ENCODE results near the gene NPM3.

Gene NPM3

GRCh38 chr10:101758858-101759257 is 24.4 kb downstream of the NPM3 start:
- Histone ChIP-seq H4K20me1 (ENCODE audit: insufficient read depth, low read length) (no peaks in the 10 kb centered on the region), H3K4me2 (ENCODE audit: low read length) (no peak overlapping the region), H3K4me3 (ENCODE audit: low read length) (no peak overlapping the region), H3K79me2 (ENCODE audit: low read length) (no peaks in the 10 kb centered on the region), H3K4me1 (ENCODE audit: low read length) (peaks cover 4% of the 10 kb centered on the region; the same call in 1 of the 2 replicates), H3K27ac (ENCODE audit: low read length) (no peak overlapping the region), H3K9me3 (ENCODE audit: insufficient read depth, low read length) (no peaks in the 10 kb centered on the region), H3K27me3 (ENCODE audit: low read depth, low read length) (no peaks in the 10 kb centered on the region), H3K9ac (ENCODE audit: low read length) (no peak overlapping the region), H3K36me3 (replicated peaks; ENCODE audit: low read depth, low read length) (no peaks in the 10 kb centered on the region), H2AFZ (ENCODE audit: low read depth, low read length) (no peak overlapping the region)
- TF ChIP-seq CTCF (IDR thresholded peaks at IDR 0.05; ENCODE audit: low read depth, low read length) (no peak), EZH2phosphoT487 (IDR thresholded peaks at IDR 0.05; ENCODE audit: low read depth) (no peak)

- Histone ChIP-seq H3K27ac (ENCODE audit: low read length) (no peak overlapping the region), H3K9me3 (ENCODE audit: insufficient read depth, low read length) (no peaks in the 10 kb centered on the region), H3K36me3 (replicated peaks; ENCODE audit: low read depth, low read length) (no peaks in the 10 kb centered on the region), H3K4me1 (ENCODE audit: low read length) (peaks cover 4% of the 10 kb centered on the region; the same call in 1 of the 2 replicates), H3K4me3 (ENCODE audit: low read length) (no peak overlapping the region), H3K79me2 (ENCODE audit: low read length) (no peaks in the 10 kb centered on the region), H3K27me3 (ENCODE audit: low read depth, low read length) (no peaks in the 10 kb centered on the region), H4K20me1 (ENCODE audit: insufficient read depth, low read length) (no peaks in the 10 kb centered on the region), H3K9ac (ENCODE audit: low read length) (no peak overlapping the region), H2AFZ (ENCODE audit: low read depth, low read length) (no peak overlapping the region), H3K4me2 (ENCODE audit: low read length) (no peak overlapping the region)
- TF ChIP-seq CTCF (IDR thresholded peaks at IDR 0.05; ENCODE audit: low read depth, low read length) (no peak), EZH2phosphoT487 (IDR thresholded peaks at IDR 0.05; ENCODE audit: low read depth) (no peak)
Measured at GRCh38 chr10:101752241-101752640, 31.0 kb downstream of the NPM3 start.

- H2AFZ ChIP-seq (ENCODE audit: low read depth, low read length) = no peak overlapping the region
- H3K4me2 ChIP-seq (ENCODE audit: low read length) = no peak overlapping the region
- H3K27ac ChIP-seq (ENCODE audit: low read length) = no peak overlapping the region
- no peak for TF ChIP-seq EZH2phosphoT487 (IDR thresholded peaks at IDR 0.05; ENCODE audit: low read depth)
- no peak for TF ChIP-seq CTCF (IDR thresholded peaks at IDR 0.05; ENCODE audit: low read depth, low read length)
- H3K4me1 ChIP-seq (ENCODE audit: low read length) = no peaks in the 10 kb centered on the region
- H3K9me3 ChIP-seq (ENCODE audit: insufficient read depth, low read length) = no peaks in the 10 kb centered on the region
- H4K20me1 ChIP-seq (ENCODE audit: insufficient read depth, low read length) = no peaks in the 10 kb centered on the region
- H3K27me3 ChIP-seq (ENCODE audit: low read depth, low read length) = no peaks in the 10 kb centered on the region
- no peak overlapping the region for H3K9ac ChIP-seq (ENCODE audit: low read length)
- no peak overlapping the region for H3K4me3 ChIP-seq (ENCODE audit: low read length)
- H3K36me3 ChIP-seq (replicated peaks; ENCODE audit: low read depth, low read length) = no peaks in the 10 kb centered on the region
- no peaks in the 10 kb centered on the region for H3K79me2 ChIP-seq (ENCODE audit: low read length)
Measured at GRCh38 chr10:101749047-101750016, 33.9 kb downstream of the NPM3 start.

- Histone ChIP-seq H3K27ac (ENCODE audit: low read length) (no peak overlapping the region), H3K27me3 (ENCODE audit: low read depth, low read length) (no peaks in the 10 kb centered on the region), H4K20me1 (ENCODE audit: insufficient read depth, low read length) (no peaks in the 10 kb centered on the region), H3K4me1 (ENCODE audit: low read length) (no peaks in the 10 kb centered on the region), H3K36me3 (replicated peaks; ENCODE audit: low read depth, low read length) (no peaks in the 10 kb centered on the region), H3K79me2 (ENCODE audit: low read length) (no peaks in the 10 kb centered on the region), H3K4me2 (ENCODE audit: low read length) (no peak overlapping the region), H3K9ac (ENCODE audit: low read length) (no peak overlapping the region), H3K9me3 (ENCODE audit: insufficient read depth, low read length) (no peaks in the 10 kb centered on the region), H3K4me3 (ENCODE audit: low read length) (no peak overlapping the region), H2AFZ (ENCODE audit: low read depth, low read length) (no peak overlapping the region)
- TF ChIP-seq CTCF (IDR thresholded peaks at IDR 0.05; ENCODE audit: low read depth, low read length) (no peak), EZH2phosphoT487 (IDR thresholded peaks at IDR 0.05; ENCODE audit: low read depth) (no peak)
Measured at GRCh38 chr10:101748496-101748895, 34.8 kb downstream of the NPM3 start.

Data from OCI-LY3 (cell line).